H1 (cell line): ENCODE results near the gene PUDP. TPM values are rescaled to one million over a fixed set of nuclear protein-coding genes. Genes with fewer than 3 reads are reported as not detected.

Source experiments
- CTCF ChIA-PET: fragments of 300-600 bp; sonication (Branson Sonifier 250); formaldehyde crosslinking; loops from one replicate; lab custom pipeline; 2021; ENCODE audit not compliant: partially characterized antibody; lab: Charles Lee
- POLR2A ChIA-PET: fragments of 300-600 bp; sonication (Branson Sonifier 250); formaldehyde crosslinking; loops from one replicate; lab custom pipeline; 2021; ENCODE audit warnings: inconsistent platforms; ENCODE audit not compliant: partially characterized antibody; lab: Charles Lee
- DNase-seq, 2 experiments: peaks; one replicate each; pipeline versions ENCODE4 v3.0.0 to v3.0.0-alpha.2; 2010 to 2022; ENCODE audit warnings: low spot score in 2 of 2, low read depth in 1 of 2, mixed read lengths in 1 of 2
- FAIRE-seq: peaks from 2 replicates; lab custom pipeline; 2011; peaks lifted over from hg19 to GRCh38; lab: Jason Lieb, UNC
- H2AFZ ChIP-seq: 2 replicates; pipeline ENCODE4 v1.8.1; 2012; ENCODE audit warnings: low read length, inconsistent platforms
- H2AK5ac ChIP-seq: 2 replicates; pipeline ENCODE4 v1.6.1; 2013; ENCODE audit warnings: low read depth, low read length
- H2BK120ac ChIP-seq: replicated peaks from 2 replicates; pipeline ENCODE3; 2013; ENCODE audit warnings: low read depth, low read length, inconsistent platforms
- H2BK12ac ChIP-seq: 2 replicates; pipeline ENCODE4 v1.6.1; 2013; ENCODE audit warnings: low read depth, low read length
- H2BK15ac ChIP-seq: 2 replicates; pipeline ENCODE4 v1.6.1; 2013; ENCODE audit warnings: low read length
- H2BK20ac ChIP-seq: 2 replicates; pipeline ENCODE4 v1.6.1; 2013; ENCODE audit warnings: low read length
- H2BK5ac ChIP-seq: 2 replicates; pipeline ENCODE4 v1.6.1; 2013; ENCODE audit warnings: low read depth, low read length
- H3K14ac ChIP-seq: 2 replicates; pipeline ENCODE4 v1.6.1; 2013; ENCODE audit warnings: inconsistent platforms; ENCODE audit not compliant: insufficient read length
- H3K18ac ChIP-seq: 2 replicates; pipeline ENCODE4 v1.6.1; 2013; ENCODE audit warnings: low read length; ENCODE audit errors: extremely low read depth
- H3K23ac ChIP-seq: 2 replicates; pipeline ENCODE4 v1.6.1; 2013; ENCODE audit warnings: inconsistent platforms; ENCODE audit not compliant: insufficient read length
- H3K23me2 ChIP-seq: 2 replicates; pipeline ENCODE4 v1.6.1; 2013; ENCODE audit warnings: low read depth, low read length
- H3K27ac ChIP-seq: 2 replicates; pipeline ENCODE4 v1.6.1; 2011; ENCODE audit warnings: low read depth, low read length, inconsistent platforms
- H3K27me3 ChIP-seq, 4 experiments: replicated peaks in 1 of 4; 1 replicate in 1 of 4; 2 replicates in 3 of 4; pipeline versions ENCODE4 v1.6.1 to v1.8.1; 2011 to 2013; ENCODE audit warnings: low read length in 3 of 4, mild to moderate bottlenecking in 3 of 4, inconsistent platforms in 2 of 4, mixed read lengths in 2 of 4, moderate library complexity in 1 of 4; ENCODE audit not compliant: control insufficient read depth in 3 of 4, insufficient read depth in 3 of 4; ENCODE audit errors: extremely low read depth in 1 of 4
- H3K36me3 ChIP-seq, 4 experiments: 2 replicates each; pipeline versions ENCODE4 v1.6.1 to v1.8.1; 2011 to 2013; ENCODE audit warnings: mild to moderate bottlenecking in 4 of 4, low read length in 3 of 4, moderate library complexity in 2 of 4, control low read depth in 1 of 4, inconsistent platforms in 1 of 4; ENCODE audit not compliant: insufficient read depth in 4 of 4, control insufficient read depth in 2 of 4
- H3K4ac ChIP-seq: replicated peaks from 2 replicates; pipeline ENCODE3; 2013; ENCODE audit warnings: low read length, low read depth, mixed read lengths, inconsistent platforms; ENCODE audit not compliant: insufficient read length
- H3K4me1 ChIP-seq, 4 experiments: replicated peaks in 1 of 4; 1 replicate in 1 of 4; 2 replicates in 3 of 4; pipeline versions ENCODE4 v1.6.1 to v1.8.1; 2011 to 2013; ENCODE audit warnings: low read length in 3 of 4, inconsistent platforms in 2 of 4, mixed read lengths in 1 of 4; ENCODE audit not compliant: insufficient read depth in 4 of 4, control insufficient read depth in 3 of 4
- H3K4me2 ChIP-seq, 2 experiments: 2 replicates each; pipeline versions ENCODE4 v1.6.1 to v1.8.1; 2011 to 2013; ENCODE audit warnings: low read depth in 2 of 2, low read length in 2 of 2, control low read depth in 1 of 2, inconsistent platforms in 1 of 2, mild to moderate bottlenecking in 1 of 2; ENCODE audit not compliant: insufficient read depth in 1 of 2
- H3K4me3 ChIP-seq, 4 experiments: fragments of 200-600, 300-600 bp in 1 of 4; sonication (generic), shearing (Covaris generic), sonication (Bioruptor Twin) in 1 of 4; 2 replicates each; pipeline versions ENCODE4 v1.5.1 to v1.8.1; 2011 to 2016; ENCODE audit warnings: low read length in 4 of 4, low read depth in 3 of 4, control low read depth in 2 of 4, inconsistent platforms in 2 of 4, mild to moderate bottlenecking in 2 of 4, mixed read lengths in 1 of 4, moderate library complexity in 1 of 4; ENCODE audit not compliant: insufficient read depth in 2 of 4; ENCODE audit errors: extremely low read depth in 1 of 4
- H3K56ac ChIP-seq: replicated peaks from 2 replicates; pipeline ENCODE3; 2013; ENCODE audit warnings: low read depth, mild to moderate bottlenecking, mixed read lengths, low read length, inconsistent platforms; ENCODE audit not compliant: insufficient read length
- H3K79me1 ChIP-seq: 2 replicates; pipeline ENCODE4 v1.6.1; 2013; ENCODE audit warnings: low read depth, low read length, control low read depth
- H3K79me2 ChIP-seq, 2 experiments: 2 replicates each; pipeline versions ENCODE4 v1.6.1 to v1.8.1; 2012 to 2013; ENCODE audit warnings: low read length in 2 of 2, mild to moderate bottlenecking in 2 of 2, inconsistent platforms in 1 of 2; ENCODE audit not compliant: insufficient read depth in 2 of 2, control insufficient read depth in 1 of 2
- H3K9ac ChIP-seq, 4 experiments: replicated peaks in 1 of 4; 1 replicate in 1 of 4; 2 replicates in 3 of 4; pipeline versions ENCODE4 v1.6.1 to v1.8.1; 2011 to 2013; ENCODE audit warnings: low read depth in 3 of 4, low read length in 3 of 4, control low read depth in 2 of 4, mild to moderate bottlenecking in 2 of 4, moderate library complexity in 2 of 4, inconsistent platforms in 1 of 4; ENCODE audit errors: extremely low read depth in 1 of 4
- H3K9me3 ChIP-seq, 2 experiments: 2 replicates each; pipeline versions ENCODE4 v1.6.1 to v1.8.1; 2012 to 2013; ENCODE audit warnings: mild to moderate bottlenecking in 2 of 2, moderate library complexity in 2 of 2, control low read depth in 1 of 2, inconsistent platforms in 1 of 2, low read depth in 1 of 2, low read length in 1 of 2, mixed read lengths in 1 of 2; ENCODE audit not compliant: insufficient read depth in 2 of 2
- H4K20me1 ChIP-seq, 2 experiments: replicated peaks in 1 of 2; 2 replicates each; pipeline versions ENCODE3 to v1.8.1; 2011 to 2013; ENCODE audit warnings: inconsistent platforms in 2 of 2, low read length in 2 of 2, mild to moderate bottlenecking in 1 of 2; ENCODE audit not compliant: insufficient read depth in 2 of 2, control insufficient read depth in 1 of 2
- H4K5ac ChIP-seq: 2 replicates; pipeline ENCODE4 v1.6.1; 2013; ENCODE audit warnings: low read length, low read depth, mixed read lengths, inconsistent platforms; ENCODE audit not compliant: insufficient read length
- H4K8ac ChIP-seq: 2 replicates; pipeline ENCODE4 v1.8.0; 2013; ENCODE audit warnings: mild to moderate bottlenecking, moderate library complexity, low read length, inconsistent platforms; ENCODE audit not compliant: insufficient read depth; ENCODE audit errors: extremely low read depth
- H4K91ac ChIP-seq: replicated peaks from 2 replicates; pipeline ENCODE3; 2013; ENCODE audit warnings: low read length, mixed read lengths, inconsistent platforms; ENCODE audit not compliant: insufficient read length
- BRCA1 ChIP-seq: IDR thresholded peaks from 2 replicates; pipeline ENCODE4 v1.6.1; 2012; ENCODE audit warnings: low read depth, low read length, improper control_type of control experiment
- CEBPB ChIP-seq: IDR thresholded peaks from 2 replicates; pipeline ENCODE4 v1.6.1; 2012; ENCODE audit warnings: low read depth, low read length
- GABPA ChIP-seq: IDR thresholded peaks from 2 replicates; pipeline ENCODE4 v1.6.1; 2011; ENCODE audit warnings: mild to moderate bottlenecking, low read length, moderate library complexity, borderline replicate concordance; ENCODE audit not compliant: insufficient read depth
- GTF2F1 ChIP-seq: IDR thresholded peaks from 2 replicates; pipeline ENCODE4 v1.6.1; 2012; ENCODE audit warnings: low read depth, low read length, improper control_type of control experiment, borderline replicate concordance
- POLR2A ChIP-seq, 2 experiments: IDR thresholded peaks; 1 replicate in 1 of 2; 2 replicates in 1 of 2; pipeline ENCODE4 v1.6.1; 2011; ENCODE audit warnings: low read depth in 2 of 2, low read length in 2 of 2, mild to moderate bottlenecking in 2 of 2; ENCODE audit errors: control extremely low read depth in 1 of 2
- RNF2 ChIP-seq: fragments of 200-900, 300-1000 bp; sonication (generic); IDR thresholded peaks from 2 replicates; pipeline ENCODE4 v1.7.1; 2016; ENCODE audit warnings: borderline replicate concordance, low read depth, mild to moderate bottlenecking, antibody characterized with exemption, low read length; ENCODE audit not compliant: poor library complexity, severe bottlenecking; ENCODE audit errors: missing control alignments
- SIN3A ChIP-seq, 2 experiments: IDR thresholded peaks in 1 of 2; conservative IDR thresholded peaks in 1 of 2; 2 replicates each; pipeline ENCODE4 v1.6.1; 2011 to 2012; ENCODE audit warnings: low read length in 2 of 2, improper control_type of control experiment in 1 of 2, low read depth in 1 of 2, mild to moderate bottlenecking in 1 of 2
- SIRT6 ChIP-seq: IDR thresholded peaks from one replicate; pipeline ENCODE4 v1.7.1; 2012; ENCODE audit warnings: low read length, inconsistent platforms
- WGBS, 2 experiments: shearing (Covaris generic) in 1 of 2; methylation state at CpG; one replicate each; pipeline versions ENCODE4 v1.1.6 to v1.1.7; 2013 to 2015; ENCODE audit warnings: low lambda C conversion rate in 2 of 2, mixed read lengths in 2 of 2, inconsistent platforms in 1 of 2, low coverage in 1 of 2, missing lambda C conversion rate in 1 of 2; ENCODE audit not compliant: insufficient replicate concordance in 2 of 2, insufficient coverage in 1 of 2, insufficient read length in 1 of 2; ENCODE audit errors: extremely low coverage in 1 of 2, missing lambda C conversion rate in 1 of 2; 5-methylcytosine and 5-hydroxymethylcytosine counted together
- polyA plus RNA-seq, 7 experiments: library from polyadenylated mRNA; depleted of rRNA in 3 of 7; stranded (reverse) in 5 of 7; unstranded in 2 of 7; fragments of >200 nt in 5 of 7; fragments of 200-250 nt in 2 of 7; gene quantifications; 1 replicate in 5 of 7; 2 replicates in 1 of 7; 4 replicates in 1 of 7; pipeline versions ENCODE4 v1.2.1 to v1.2.3, GENCODE V29; 2011 to 2013; ENCODE audit warnings: missing spikeins in 2 of 7, mixed read lengths in 2 of 7
- total RNA-seq: library from RNA; stranded (reverse); fragmentation: NEBNext Ultra II Directional; extraction: Animal tissue kit (Norgen Biotek cat#: 25700); gene quantifications from 2 replicates; pipeline ENCODE4 v1.2.1, GENCODE V29; 2021

The PUDP gene
- total and polyA plus RNA-seq, 2 of the 8 experiments (the other 6 are each of a cell fraction or from before 2014, with no cell fraction given), result 27.2 to 30.2 TPM

DNA sequence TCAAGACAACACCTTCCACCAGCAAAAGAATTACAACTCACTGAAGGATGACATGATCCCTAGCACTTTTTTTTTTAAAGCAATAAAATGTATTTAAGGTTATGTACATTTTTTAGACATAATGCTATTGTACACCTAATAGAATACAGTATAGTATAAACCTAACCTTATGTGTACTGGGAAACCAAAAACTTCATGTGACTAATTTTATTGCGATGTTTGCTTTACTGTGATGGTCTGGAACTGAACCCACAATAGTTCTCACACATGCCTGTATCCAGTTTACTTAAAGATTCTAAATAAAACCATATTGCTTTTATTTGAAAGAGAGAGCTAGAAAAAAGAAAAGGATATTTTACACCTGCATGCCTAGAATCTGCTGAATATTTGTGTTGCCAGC, 4.9 kb downstream of the PUDP start:
- no peak overlapping the region for H2AK5ac ChIP-seq
- no peaks in the 10 kb centered on the region for H3K79me1 ChIP-seq
- no peak overlapping the region for H3K18ac ChIP-seq
- H2BK12ac ChIP-seq, result no peak overlapping the region
- peaks cover 3% of the 10 kb centered on the region; the same call in 1 of the 2 replicates for H3K23me2 ChIP-seq
- WGBS, 2 experiments, result 100% methylated on average over 1 of the region's 1 CpG; no CpG with 5 or more reads in 1 of the 2 experiments
- FAIRE-seq (no peak), DNase-seq (no peak)
- H3K4me2 ChIP-seq, result no peak overlapping the region
- no peaks in the 10 kb centered on the region; a peak in 1 of 8 replicates for H3K36me3 ChIP-seq
- no peak overlapping the region for H3K4me3 ChIP-seq
- H3K79me2 ChIP-seq, result peaks cover 0 to 3% of the 10 kb centered on the region in 2 experiments; a peak in 1 of 4 replicates
- TF ChIP-seq SIRT6, result no peak
- TF ChIP-seq CEBPB, result no peak
- no peak for TF ChIP-seq POLR2A (IDR thresholded peaks at IDR 0.05; ENCODE audit: control extremely low read depth in 1 of 2, low read depth in 2 of 2, low read length in 2 of 2)
- no peak for TF ChIP-seq GABPA
- no peak for TF ChIP-seq SIN3A (conservative IDR thresholded peaks at IDR 0.05 in 1 of 2, IDR thresholded peaks at IDR 0.05 in 1 of 2; ENCODE audit: low read depth in 1 of 2, low read length in 2 of 2)
- TF ChIP-seq GTF2F1, result no peak
- TF ChIP-seq RNF2, result no peak
- TF ChIP-seq BRCA1, result no peak
- ChIA-PET CTCF (no interaction called here), POLR2A (no interaction called here)
- H3K9me3 ChIP-seq, result no peaks in the 10 kb centered on the region
- no peaks in the 10 kb centered on the region for H3K27me3 ChIP-seq
- no peak overlapping the region for H4K8ac ChIP-seq
- no peak overlapping the region for H2BK20ac ChIP-seq
- H3K9ac ChIP-seq, result no peak overlapping the region
- no peak overlapping the region for H3K14ac ChIP-seq
- H2BK15ac ChIP-seq, result no peak overlapping the region
- no peak overlapping the region for H4K5ac ChIP-seq
- no peak overlapping the region for H2BK120ac ChIP-seq
- no peak overlapping the region for H3K23ac ChIP-seq
- H3K4me1 ChIP-seq, result peaks cover 0 to 4% (median 0%) of the 10 kb centered on the region in 4 experiments; a peak in 1 of 7 replicates
- H3K27ac ChIP-seq, result no peak overlapping the region
- no peak overlapping the region for H2BK5ac ChIP-seq
- H4K20me1 ChIP-seq, result no peaks in the 10 kb centered on the region
- H4K91ac ChIP-seq, result no peak overlapping the region
- no peak overlapping the region for H2AFZ ChIP-seq
- H3K56ac ChIP-seq, result no peak overlapping the region
- H3K4ac ChIP-seq, result no peak overlapping the region
